K562 (cell line): ENCODE measurements around the gene CYLD. TPM values are rescaled to one million over a fixed set of nuclear protein-coding genes. Genes with fewer than 3 reads are reported as not detected.

Experiments used
- ATF2 ChIP-seq: sonication (generic); formaldehyde crosslinking; IDR thresholded peaks from 2 replicates; pipeline ENCODE4 v1.8.1; 2022; ENCODE audit warnings: missing genetic modification reagents
- BCOR ChIP-seq: fragments of 450-650 bp; IDR thresholded peaks from 2 replicates; pipeline ENCODE4 v1.6.1; 2016
- CBFA2T3 ChIP-seq: fragments of 450-650 bp; IDR thresholded peaks from 2 replicates; pipeline ENCODE4 v1.6.1; 2017
- DACH1 ChIP-seq: fragments of 450-650 bp; IDR thresholded peaks from 2 replicates; pipeline ENCODE4 v1.6.1; 2018; ENCODE audit not compliant: partially characterized antibody
- E2F6 ChIP-seq, 2 experiments: IDR thresholded peaks; 2 replicates each; pipeline ENCODE4 v1.6.1; 2011; ENCODE audit warnings: borderline replicate concordance in 1 of 2, control low read depth in 1 of 2, low read depth in 1 of 2, low read length in 1 of 2, mild to moderate bottlenecking in 1 of 2, mixed read lengths in 1 of 2, moderate library complexity in 1 of 2; ENCODE audit not compliant: insufficient read depth in 1 of 2, insufficient read length in 1 of 2, poor library complexity in 1 of 2, severe bottlenecking in 1 of 2; ENCODE audit errors: extremely low read depth in 1 of 2
- ESRRA ChIP-seq: fragments of 450-650 bp; IDR thresholded peaks from 2 replicates; pipeline ENCODE4 v1.6.1; 2014; ENCODE audit warnings: low read depth, mild to moderate bottlenecking, moderate library complexity, borderline replicate concordance
- HEY1 ChIP-seq: fragments of 250-450 bp; sonication (Bioruptor Pico); IDR thresholded peaks from 2 replicates; pipeline ENCODE4 v1.5.0; 2020; ENCODE audit warnings: mild to moderate bottlenecking, moderate library complexity, borderline replicate concordance
- MBD2 ChIP-seq: sonication (generic); IDR thresholded peaks from 2 replicates; pipeline ENCODE4 v1.6.1; 2016; ENCODE audit warnings: low read depth, borderline replicate concordance
- PBX2 ChIP-seq, 2 experiments: IDR thresholded peaks in 1 of 2; conservative IDR thresholded peaks in 1 of 2; 2 replicates each; pipeline ENCODE4 v1.6.1; 2016; ENCODE audit warnings: low read depth in 2 of 2, mild to moderate bottlenecking in 1 of 2, missing compliant biosample characterization in 1 of 2, missing genetic modification characterization in 1 of 2, moderate library complexity in 1 of 2
- RAD21 ChIP-seq, 2 experiments: fragments of 250-450 bp in 1 of 2; fragments of 450-650 bp in 1 of 2; sonication (Bioruptor Pico) in 1 of 2; formaldehyde crosslinking in 1 of 2; IDR thresholded peaks in 1 of 2; conservative IDR thresholded peaks in 1 of 2; 2 replicates each; pipeline versions ENCODE4 v1.4.0 to v1.8.0; 2020 to 2022; ENCODE audit warnings: mild to moderate bottlenecking in 2 of 2, moderate library complexity in 1 of 2
- TBL1XR1 ChIP-seq, 2 experiments: IDR thresholded peaks; 2 replicates each; pipeline ENCODE4 v1.6.1; 2012; ENCODE audit warnings: improper control_type of control experiment in 2 of 2, low read length in 2 of 2, mild to moderate bottlenecking in 1 of 2
- TFAP4 ChIP-seq: sonication (generic); formaldehyde crosslinking; IDR thresholded peaks from 2 replicates; pipeline ENCODE4 v1.8.0; 2022; ENCODE audit warnings: missing genetic modification reagents, mild to moderate bottlenecking, moderate library complexity, borderline replicate concordance
- ZBTB1 ChIP-seq: sonication (generic); formaldehyde crosslinking; IDR thresholded peaks from 2 replicates; pipeline ENCODE4 v1.8.1; 2023; ENCODE audit warnings: missing genetic modification reagents, low read depth, mild to moderate bottlenecking, borderline replicate concordance
- ZKSCAN8 ChIP-seq: fragments of 200-800 bp; sonication (Bioruptor generic); IDR thresholded peaks from 2 replicates; pipeline ENCODE4 v1.6.1; 2016; ENCODE audit warnings: missing genetic modification characterization, missing compliant biosample characterization
- ZNF445 ChIP-seq: fragments of 250-450 bp; sonication (Bioruptor Pico); IDR thresholded peaks from 2 replicates; pipeline ENCODE4 v1.4.0; 2020; ENCODE audit warnings: low read depth, mild to moderate bottlenecking, moderate library complexity
- ZNF511 ChIP-seq: sonication (generic); formaldehyde crosslinking; IDR thresholded peaks from 2 replicates; pipeline ENCODE4 v1.8.0; 2022; ENCODE audit warnings: mild to moderate bottlenecking, missing genetic modification reagents
- ZNF512 ChIP-seq: IDR thresholded peaks from 2 replicates; pipeline ENCODE4 v1.6.1; 2016; ENCODE audit warnings: missing genetic modification characterization, missing compliant biosample characterization
- ZNF785 ChIP-seq: fragments of 250-450 bp; sonication (Bioruptor Pico); IDR thresholded peaks from 2 replicates; pipeline ENCODE4 v1.4.0; 2020; ENCODE audit warnings: mild to moderate bottlenecking
- polyA plus RNA-seq, 8 experiments: library from polyadenylated mRNA; depleted of rRNA in 4 of 8; stranded (reverse) in 5 of 8; unstranded in 3 of 8; fragments of >200 nt; fragmentation: Nextera tagmentation in 2 of 8; fragmentation: Illumina TruSeq in 1 of 8; extraction: Ambion mirVana in 2 of 8; extraction: Trizol in 1 of 8; gene quantifications; 2 replicates each; pipeline versions ENCODE4 v1.2.1 to v1.2.3, GENCODE V29; 2011 to 2014; ENCODE audit warnings: inconsistent platforms in 1 of 8, missing spikeins in 1 of 8
- total RNA-seq, 7 experiments: library from RNA; depleted of rRNA in 6 of 7; stranded (reverse); fragments of >200 nt in 6 of 7; fragmentation: Illumina TruSeq in 2 of 7; extraction: Trizol in 2 of 7; gene quantifications; 2 replicates each; pipeline versions ENCODE4 v1.2.1 to v1.2.3, GENCODE V29; 2011 to 2021; ENCODE audit warnings: low replicate concordance in 1 of 7

The CYLD gene
- total and polyA plus RNA-seq, 9 of the 15 experiments (the other 6 are each of a cell fraction or from before 2014, with no cell fraction given) = 3.4 to 7.4 (median 5.3) TPM

- no peak for TF ChIP-seq ATF2
- TF ChIP-seq BCOR = peak; percentile 91
- TF ChIP-seq PBX2 (CRISPR knock-in tag; IDR thresholded peaks at IDR 0.05; ENCODE audit: low read depth) = no peak
- peak; percentile 25; the same call in 1 of the 2 replicates for TF ChIP-seq PBX2 (tag; conservative IDR thresholded peaks at IDR 0.05; ENCODE audit: low read depth)
- TF ChIP-seq TFAP4 = peak; percentile 75; the same call in 1 of the 2 replicates
- no peak for TF ChIP-seq CBFA2T3
- TF ChIP-seq ZKSCAN8 (CRISPR knock-in tag) = no peak
- TF ChIP-seq ZBTB1 (CRISPR knock-in tag) = no peak
- no peak for TF ChIP-seq ZNF445
- 0 out of 2 replicates have a peak, but pooled peaks have one; percentile 21 for TF ChIP-seq ESRRA
- TF ChIP-seq ZNF511 (CRISPR knock-in tag) = no peak
- no peak for TF ChIP-seq ZNF785 (CRISPR knock-in tag)
- no peak for TF ChIP-seq ZNF512 (tag)
- TF ChIP-seq E2F6 (IDR thresholded peaks at IDR 0.05; ENCODE audit: borderline replicate concordance in 1 of 2, extremely low read depth in 1 of 2, insufficient read depth in 1 of 2, insufficient read length in 1 of 2, low read depth in 1 of 2, low read length in 1 of 2, poor library complexity in 1 of 2, severe bottlenecking in 1 of 2) = peak in 1 of 2 experiments; percentile 15
- peak; percentile 30 for TF ChIP-seq DACH1
- TF ChIP-seq RAD21 (CRISPR knock-in tag; conservative IDR thresholded peaks at IDR 0.05 in 1 of 2, IDR thresholded peaks at IDR 0.05 in 1 of 2) = no peak
- no peak for TF ChIP-seq TBL1XR1 (IDR thresholded peaks at IDR 0.05; ENCODE audit: low read length in 2 of 2)
- TF ChIP-seq MBD2 = no peak
- TF ChIP-seq HEY1 (CRISPR knock-in tag) = no peak
Measured at GRCh38 chr16:50741225-50741780, 583 bp upstream of the CYLD start (continued).
